A673 (cell line): ENCODE results near the gene ARHGAP22.

Experiments
- CTCF ChIP-seq: fragments of 300-800, 200-600 bp; sonication (generic); conservative IDR thresholded peaks from 2 replicates; pipeline ENCODE4 v1.5.1; 2017; ENCODE audit warnings: low read depth, mild to moderate bottlenecking, antibody characterized with exemption, low read length, moderate library complexity, mixed read lengths
- EZH2 ChIP-seq: fragments of 200-600 bp; sonication (generic); IDR thresholded peaks from 2 replicates; pipeline ENCODE4 v1.6.1; 2017; ENCODE audit warnings: borderline replicate concordance, low read depth, mild to moderate bottlenecking, mixed read lengths, antibody characterized with exemption, low read length; ENCODE audit not compliant: poor library complexity, severe bottlenecking

- TF ChIP-seq CTCF (no peak), EZH2 (no peak)
Measured at GRCh38 chr10:48429309-48429708, 175.6 kb downstream of the ARHGAP22 start.
